ENCODE results near the gene TRIM45.

TRIM45 gene

GRCh38 chr1:117097443-117097842 is 24.1 kb downstream of the TRIM45 start:
- no peak for DNase-seq

DNA sequence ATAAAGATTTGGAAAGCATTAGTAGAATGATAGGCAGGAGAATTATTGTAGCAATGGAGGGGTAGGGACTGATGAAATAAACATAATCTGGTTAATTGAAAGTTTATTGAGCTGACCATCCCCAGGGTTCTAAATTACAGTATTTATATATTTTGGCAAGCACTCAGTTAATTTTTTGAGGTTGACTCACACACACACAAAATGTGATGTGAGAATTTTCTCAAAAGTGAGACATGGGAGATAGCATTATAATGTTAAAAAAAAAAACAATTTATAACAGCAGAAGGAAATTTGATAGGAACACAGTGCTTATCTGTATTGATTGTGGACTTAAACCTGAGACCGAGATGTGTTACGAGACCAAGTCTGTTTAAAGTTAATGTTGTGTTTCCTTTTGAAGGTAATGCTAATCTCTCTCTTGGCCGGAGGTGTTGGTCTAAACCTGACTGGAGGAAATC is 24.6 kb downstream of the TRIM45 start:
- no peak for DNase-seq

- no peak for DNase-seq
Observed at GRCh38 chr1:117094841-117095604, 26.5 kb downstream of the TRIM45 start.

DNA sequence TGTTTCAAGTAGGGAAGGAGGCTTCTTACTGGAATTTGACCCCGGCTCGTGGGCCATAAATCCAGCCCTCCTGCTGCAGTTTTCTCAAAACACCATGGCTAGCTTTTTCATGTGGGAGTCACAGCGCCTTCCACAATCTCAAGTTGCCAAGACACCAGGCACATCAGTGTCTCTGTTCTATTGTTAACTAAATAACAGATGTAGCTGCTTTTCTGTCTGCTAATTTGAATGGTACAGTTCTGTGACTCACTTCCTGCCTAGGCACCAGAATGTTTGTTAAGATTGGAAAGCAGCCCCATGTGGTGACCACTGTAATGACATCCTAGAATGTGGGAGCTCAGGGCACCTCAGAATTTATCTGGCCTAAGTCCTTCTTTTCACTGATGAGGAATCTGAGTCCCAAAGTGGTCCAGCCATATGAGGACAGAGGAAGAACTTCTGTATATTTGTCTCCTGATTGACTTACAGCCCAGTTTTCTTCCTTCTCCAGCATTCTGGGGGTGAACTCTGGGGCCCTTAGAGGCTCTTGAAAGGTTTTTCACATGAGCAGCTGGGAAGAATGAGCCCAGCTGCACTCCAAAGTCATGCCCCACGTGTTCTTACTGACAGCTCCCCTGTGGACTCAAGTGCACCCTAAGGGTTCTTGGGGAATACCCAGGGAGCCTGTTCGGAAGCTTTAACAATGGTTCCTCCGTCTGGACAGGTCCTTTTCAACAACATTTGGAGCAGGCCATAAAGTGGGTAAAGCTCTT is 27.5 kb downstream of the TRIM45 start:
- DNase-seq: peak in 3 of 4 experiments; percentile 11 to 33 (median 14)

- no peak for DNase-seq
Observed at GRCh38 chr1:117093091-117093534, 28.4 kb downstream of the TRIM45 start.

DNA sequence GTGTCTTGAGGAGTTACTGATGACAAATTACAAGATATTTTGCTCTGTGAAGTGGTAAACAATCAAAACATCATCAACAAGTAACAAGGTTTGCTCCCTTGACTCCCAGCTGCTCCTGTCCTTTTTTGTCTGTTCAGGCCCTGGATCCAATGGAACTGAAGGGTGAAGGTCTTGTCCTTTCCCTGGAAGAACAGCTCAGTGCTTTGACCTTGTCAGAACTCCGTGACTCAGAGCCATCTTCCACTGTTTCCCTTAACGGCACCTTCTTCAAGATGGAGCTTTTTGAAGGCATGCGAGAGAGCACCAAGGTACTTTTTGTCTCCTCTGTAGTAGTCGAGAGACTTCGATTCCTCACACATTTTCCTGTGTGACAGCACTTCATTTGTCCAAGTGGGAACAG is 29.0 kb downstream of the TRIM45 start:
- no peak for DNase-seq

DNA sequence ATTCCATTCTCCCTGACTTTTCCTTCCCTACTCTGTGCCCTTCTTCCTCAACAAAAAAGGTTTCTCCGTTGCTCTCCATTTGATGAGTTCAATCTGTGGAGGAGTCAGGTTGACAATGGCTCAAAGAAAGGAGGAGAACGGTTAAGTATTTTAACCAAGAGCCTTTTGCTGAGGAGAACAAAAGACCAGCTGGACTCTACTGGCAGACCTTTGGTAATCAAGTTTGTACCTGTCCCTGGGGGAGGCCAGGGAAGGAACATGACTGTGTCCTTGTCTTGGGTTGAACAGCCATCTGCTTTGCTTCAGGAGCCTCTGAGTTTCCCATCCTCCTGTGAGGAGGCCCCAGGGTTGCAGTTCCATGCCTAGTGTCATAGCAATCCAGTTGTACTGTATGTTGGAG is 31.6 kb downstream of the TRIM45 start:
- no peak for DNase-seq

- no peak for DNase-seq
Observed at GRCh38 chr1:117087686-117088085, 33.9 kb downstream of the TRIM45 start.

GRCh38 chr1:117084231-117084630 is 37.3 kb downstream of the TRIM45 start:
- no peak for DNase-seq

DNA sequence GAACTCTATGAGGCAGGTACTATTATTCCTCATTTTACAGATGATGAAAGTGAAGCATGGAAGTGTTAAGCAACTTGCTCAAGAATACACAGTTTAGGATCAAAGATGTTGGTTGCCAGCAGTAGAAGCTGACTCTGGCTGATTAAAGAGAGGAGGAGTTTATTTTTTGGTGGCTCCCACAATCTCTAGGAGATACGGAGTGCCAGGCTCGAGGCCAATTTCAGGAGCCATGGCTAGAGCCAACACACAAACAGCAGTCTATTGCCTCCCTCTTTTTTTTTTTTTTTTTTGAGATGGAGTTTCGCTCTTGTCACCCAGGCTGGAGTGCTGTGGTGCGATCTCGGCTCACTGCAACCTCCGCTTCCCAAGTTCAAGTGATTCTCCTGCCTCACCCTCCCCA is 41.8 kb downstream of the TRIM45 start:
- DNase-seq: no peak

- DNase-seq: peak; percentile 5 to 60 (median 34)
Observed at GRCh38 chr1:117077267-117077666, 44.3 kb downstream of the TRIM45 start.

GRCh38 chr1:117076648-117077047 is 44.9 kb downstream of the TRIM45 start:
- DNase-seq: no peak

GRCh38 chr1:117070124-117070523 is 51.4 kb downstream of the TRIM45 start:
- no peak for DNase-seq

GRCh38 chr1:117069220-117069844 is 52.2 kb downstream of the TRIM45 start:
- DNase-seq: no peak

- DNase-seq: no peak
Observed at GRCh38 chr1:117068580-117068979, 53.0 kb downstream of the TRIM45 start.

DNA sequence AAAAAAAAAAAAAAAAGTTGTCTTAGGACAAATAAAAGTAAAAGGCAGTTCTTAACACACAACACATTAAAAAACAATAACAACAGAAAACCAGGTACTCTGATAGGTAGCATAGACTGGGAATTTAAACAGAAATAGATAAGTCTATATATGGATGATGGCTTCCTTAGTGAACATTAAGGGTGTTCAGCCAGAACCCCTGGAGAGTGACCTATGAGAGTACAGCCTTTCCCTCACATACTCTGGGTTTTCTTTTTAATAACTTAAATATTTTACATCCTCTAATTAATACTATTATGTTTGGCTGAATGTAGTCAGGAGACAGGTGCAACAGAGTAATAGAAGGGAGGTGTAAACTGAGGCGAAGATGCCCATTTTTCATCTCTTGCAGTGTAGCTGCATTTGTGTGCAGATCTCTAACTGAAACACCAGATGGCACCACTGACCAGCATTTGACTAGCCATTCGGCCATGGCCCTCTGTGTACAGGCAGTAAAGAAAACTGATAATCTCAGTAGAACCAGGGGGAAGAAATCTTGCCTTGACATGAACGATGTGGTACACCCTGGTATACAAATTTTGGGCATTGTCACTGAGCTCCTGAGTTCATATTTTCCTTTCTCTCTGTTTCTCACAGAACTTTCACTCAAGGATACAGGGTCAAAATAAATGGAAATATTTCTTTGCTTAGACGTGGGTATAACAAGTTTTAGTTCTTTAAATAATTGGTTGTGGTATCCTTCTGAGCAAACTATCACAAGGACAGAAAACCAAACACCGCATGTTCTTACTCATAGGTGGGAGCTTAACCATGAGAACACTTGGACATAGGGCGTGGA is 53.8 kb downstream of the TRIM45 start:
- peak; percentile 46 to 71 (median 67) for DNase-seq

- DNase-seq: no peak
Observed at GRCh38 chr1:117066367-117066766, 55.2 kb downstream of the TRIM45 start.

DNA sequence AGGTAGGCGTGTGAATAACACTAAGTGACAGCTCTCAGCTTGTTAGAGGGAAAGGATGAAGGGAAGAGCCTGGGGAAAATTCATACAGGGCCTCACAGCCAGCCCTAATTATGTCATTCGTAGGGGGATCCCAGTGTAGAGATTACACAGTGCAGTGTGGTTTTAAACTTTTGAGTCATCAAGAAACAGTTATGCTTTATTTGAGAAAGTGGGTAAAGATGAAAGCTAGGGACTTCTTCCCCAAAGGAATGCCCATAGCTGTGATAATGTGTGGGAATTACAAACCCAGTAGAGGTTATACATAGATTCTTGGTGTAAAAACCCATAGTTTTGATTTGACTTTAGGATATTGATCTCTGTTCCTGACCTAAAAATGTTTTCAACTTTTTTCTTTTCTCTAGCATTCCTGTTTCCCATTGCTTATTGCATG is 59.5 kb downstream of the TRIM45 start:
- DNase-seq: peak; percentile 30 to 66 (median 50)

All from suppressor macrophage (primary cell).